Activated CD4-positive, alpha-beta T cell treated with anti-CD3 and anti-CD28 coated beads, Interleukin-2, amount 10 ng/mL, durations not matched to agents 24 days and 14 days (primary cell): ENCODE data around the gene CUZD1. TPM values are rescaled to one million over a fixed set of nuclear protein-coding genes. Genes with fewer than 3 reads are reported as not detected.
"Not testable (repeated sequence)": the region's sequence is repeated elsewhere in the genome, so short reads cannot be mapped to it uniquely, and the experiment has no call there.

ENCODE experiments used
- DNase-seq: peaks from one replicate; pipeline ENCODE4 v3.0.0; 2022
- H3K27ac Mint-ChIP-seq: one replicate; pipeline ENCODE4 v1.8.0; 2022; ENCODE audit warnings: mild to moderate bottlenecking, mixed read lengths
- H3K27me3 Mint-ChIP-seq: one replicate; pipeline ENCODE4 v1.8.0; 2022; ENCODE audit warnings: mixed read lengths
- H3K36me3 Mint-ChIP-seq: one replicate; pipeline ENCODE4 v1.8.0; 2022; ENCODE audit warnings: low read depth, mild to moderate bottlenecking, mixed read lengths
- H3K4me1 Mint-ChIP-seq: one replicate; pipeline ENCODE4 v1.8.0; 2021; ENCODE audit warnings: mixed read lengths
- H3K4me3 Mint-ChIP-seq: one replicate; pipeline ENCODE4 v1.8.0; 2022; ENCODE audit warnings: mild to moderate bottlenecking, moderate library complexity, mixed read lengths
- H3K9me3 Mint-ChIP-seq: one replicate; pipeline ENCODE4 v1.8.0; 2021; ENCODE audit warnings: mixed read lengths
- intact Hi-C: fragments of 100-400 bp; cut with micrococcal nuclease; formaldehyde crosslinking; loops from one replicate; pipeline ENCODE4 v1.15.1; 2023
- total RNA-seq: library from RNA; stranded (reverse); gene quantifications from 2 replicates; pipeline ENCODE4 v1.2.3, GENCODE V29; 2022

CUZD1 gene
- total RNA-seq = 3.1 and 3.7 TPM in 2 replicates

DNA sequence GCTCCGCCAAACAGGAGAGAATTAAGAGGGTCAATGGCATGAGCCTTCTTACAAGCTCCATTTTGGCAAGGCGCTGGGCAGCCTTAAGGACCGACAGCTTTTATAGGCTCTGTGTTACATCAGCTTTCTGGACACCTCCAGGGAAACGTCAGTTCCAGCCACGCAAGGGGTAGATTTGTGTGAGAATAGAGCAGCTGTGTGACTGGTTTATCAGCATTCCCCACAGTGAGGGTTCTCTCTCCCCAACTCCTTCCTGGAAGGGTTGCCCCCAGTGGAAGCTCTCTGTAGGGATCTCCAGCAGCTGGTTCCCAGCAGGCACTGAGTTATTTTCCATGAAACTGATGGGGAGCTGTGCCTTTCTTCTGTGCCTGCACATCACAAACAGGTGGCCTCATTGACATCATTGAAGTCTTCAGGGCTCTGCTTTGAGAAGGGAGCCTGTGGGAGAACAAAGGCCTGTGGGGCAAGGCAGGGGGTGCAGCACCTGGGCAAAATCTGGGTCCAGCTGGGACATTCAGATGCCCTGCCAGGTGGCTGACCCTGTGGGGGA is at the start of gene CUZD1:
CUZD1 (minus strand) TSS at position 75 of the 550 bp plus-strand sequence; CDS start at position 61, 14 bp downstream.
- Mint-ChIP-seq H3K9me3 (peaks cover 3% of the 10 kb centered on the region), H3K27me3 (no peaks in the 10 kb centered on the region), H3K4me1 (peaks cover 3% of the 10 kb centered on the region), H3K36me3 (peaks cover 42% of the 10 kb centered on the region), H3K4me3 (no peak within 1 kb of the TSS), H3K27ac (no peak within 1 kb of the TSS)
- intact Hi-C loops = no loop called here
- no peak for DNase-seq

DNA sequence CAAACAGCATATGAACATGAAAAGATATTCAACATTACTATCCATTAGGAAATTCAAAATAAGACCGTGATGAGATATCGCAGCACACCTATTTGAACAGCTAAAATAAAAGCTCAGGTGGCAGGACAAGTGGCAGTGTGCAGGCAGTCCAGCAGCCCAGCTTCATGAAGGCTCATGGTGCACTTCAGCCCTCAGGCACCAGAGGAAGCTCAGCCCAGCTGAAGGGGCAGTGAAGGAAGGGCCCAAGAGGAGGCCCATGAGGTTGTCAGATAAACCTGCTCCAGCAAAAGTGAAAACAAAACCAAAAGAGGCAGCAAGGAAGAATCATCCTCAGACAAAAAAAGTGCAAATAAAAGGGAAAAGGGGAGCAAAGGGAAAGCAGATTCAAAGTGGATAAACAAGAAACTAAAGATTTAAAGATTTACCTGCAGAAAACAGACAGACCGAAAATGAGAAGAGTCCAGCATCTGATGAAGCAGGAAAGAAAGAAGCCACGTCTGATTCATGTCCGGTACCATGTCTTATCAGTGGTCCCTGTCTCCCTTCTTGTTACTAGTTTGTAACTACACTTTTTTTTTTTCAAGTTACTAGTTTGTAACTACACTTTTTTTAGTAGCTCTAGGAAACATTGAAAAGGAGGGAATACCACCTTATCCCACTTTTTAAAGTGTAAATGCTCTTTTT is 48.7 kb upstream of the CUZD1 start:
- Mint-ChIP-seq H3K36me3 (peaks cover 3% of the 10 kb centered on the region), H3K4me3 (no peak overlapping the region), H3K4me1 (peaks cover 6% of the 10 kb centered on the region), H3K9me3 (no peaks in the 10 kb centered on the region), H3K27me3 (no peaks in the 10 kb centered on the region), H3K27ac (no peak overlapping the region)
- intact Hi-C loops = no loop called here
- DNase-seq = no peak

DNA sequence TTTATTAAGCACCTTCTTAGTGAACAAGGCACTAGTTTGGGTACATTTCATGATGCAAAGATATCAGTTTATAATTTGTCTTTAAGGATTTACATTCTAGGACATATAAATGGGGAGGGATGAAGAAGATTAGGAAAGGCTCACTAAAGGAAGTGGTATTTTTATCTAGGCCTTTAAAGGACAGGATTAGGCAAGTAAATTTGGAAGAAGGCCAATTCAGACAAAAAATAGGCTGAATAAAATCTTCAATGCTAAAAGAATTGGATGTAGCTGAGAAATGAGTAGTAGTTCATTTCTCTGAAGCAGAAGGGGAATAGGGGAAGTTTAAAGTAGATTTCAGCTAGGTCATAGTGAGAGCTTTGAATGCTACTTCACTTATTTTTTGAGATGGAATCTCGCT is 38.5 kb upstream of the CUZD1 start:
- intact Hi-C loops = no loop called here
- no peaks in the 10 kb centered on the region for H3K9me3 Mint-ChIP-seq
- H3K36me3 Mint-ChIP-seq = peaks cover 15% of the 10 kb centered on the region
- no peak overlapping the region for H3K27ac Mint-ChIP-seq
- no peaks in the 10 kb centered on the region for H3K27me3 Mint-ChIP-seq
- peaks cover 16% of the 10 kb centered on the region for H3K4me1 Mint-ChIP-seq
- no peak overlapping the region for H3K4me3 Mint-ChIP-seq
- DNase-seq = no peak

GRCh38 chr10:122882766-122883165 is 37.1 kb upstream of the CUZD1 start:
- intact Hi-C loops = no loop called here

DNA sequence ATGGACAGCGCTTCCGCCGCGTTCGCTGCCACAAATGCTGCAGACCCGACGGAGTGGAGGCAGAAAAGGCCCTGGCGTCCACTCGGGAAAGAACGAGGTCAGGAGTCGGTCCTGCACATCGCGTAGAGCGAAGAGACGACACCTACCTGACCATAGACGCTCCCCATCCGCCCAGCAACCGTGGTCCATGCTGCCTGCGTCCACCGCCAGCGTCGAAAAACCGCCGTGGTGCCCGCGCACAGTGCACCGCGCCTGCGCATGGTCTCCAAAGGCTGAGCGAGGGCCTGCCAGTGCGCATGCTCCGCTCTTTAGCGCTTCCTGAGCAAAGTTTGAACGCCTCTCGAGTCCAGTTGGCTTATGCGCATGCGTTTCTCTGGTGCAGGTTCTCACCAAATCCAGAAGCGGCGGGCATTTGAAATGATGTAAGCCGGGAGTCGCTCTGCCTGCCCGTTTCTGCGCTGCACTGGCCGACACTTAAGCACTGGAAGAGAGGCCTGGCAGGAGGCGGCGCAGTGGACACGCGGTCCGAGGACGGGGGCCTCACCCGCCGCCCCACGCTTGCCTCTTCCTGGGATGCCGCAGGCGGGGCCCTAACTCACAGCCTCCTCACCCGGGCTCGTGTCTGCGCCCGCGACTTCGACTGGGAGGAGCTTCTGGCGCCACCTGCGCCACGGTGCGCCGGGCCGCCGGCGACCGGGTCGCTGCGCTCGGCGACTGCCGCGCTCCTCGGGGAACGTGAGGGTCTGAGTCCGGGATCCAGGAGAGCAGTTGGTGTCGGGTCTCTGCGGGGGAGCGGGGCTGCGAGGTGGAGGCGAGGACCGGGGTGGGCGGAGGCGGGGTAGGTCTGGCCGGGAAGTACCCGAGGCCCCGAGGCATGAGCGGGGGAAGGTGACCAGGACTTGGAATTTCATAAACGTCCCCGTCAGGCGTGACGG is 33.9 kb upstream of the CUZD1 start, which contains the start of gene FAM24B:
FAM24B (minus strand) TSS at position 243 of the 935 bp plus-strand sequence. CDS start 29,066 bp downstream, outside the sequence.
- Mint-ChIP-seq H3K4me3 (peak within 1 kb of the TSS; percentile 98), H3K4me1 (peaks cover 38% of the 10 kb centered on the region), H3K9me3 (peaks cover 6% of the 10 kb centered on the region), H3K27me3 (no peaks in the 10 kb centered on the region), H3K27ac (peak within 1 kb of the TSS; percentile 96), H3K36me3 (peaks cover 46% of the 10 kb centered on the region)
- peak; percentile 98 for DNase-seq
- intact Hi-C loops = loop anchor here (1.0 to 10.0 kb wide), 5 partner anchors 75 to 505 kb away; partner anchors contain the start of genes BUB3, C10orf88, IKZF5 and PLEKHA1

More at GRCh38 chr10:122882766-122883165, 37.1 kb upstream of the CUZD1 start:
- Mint-ChIP-seq H3K36me3 (peaks cover 20% of the 10 kb centered on the region), H3K27me3 (no peaks in the 10 kb centered on the region), H3K4me1 (peaks cover 25% of the 10 kb centered on the region), H3K4me3 (no peak overlapping the region), H3K9me3 (no peaks in the 10 kb centered on the region), H3K27ac (no peak overlapping the region)
- DNase-seq = no peak

DNA sequence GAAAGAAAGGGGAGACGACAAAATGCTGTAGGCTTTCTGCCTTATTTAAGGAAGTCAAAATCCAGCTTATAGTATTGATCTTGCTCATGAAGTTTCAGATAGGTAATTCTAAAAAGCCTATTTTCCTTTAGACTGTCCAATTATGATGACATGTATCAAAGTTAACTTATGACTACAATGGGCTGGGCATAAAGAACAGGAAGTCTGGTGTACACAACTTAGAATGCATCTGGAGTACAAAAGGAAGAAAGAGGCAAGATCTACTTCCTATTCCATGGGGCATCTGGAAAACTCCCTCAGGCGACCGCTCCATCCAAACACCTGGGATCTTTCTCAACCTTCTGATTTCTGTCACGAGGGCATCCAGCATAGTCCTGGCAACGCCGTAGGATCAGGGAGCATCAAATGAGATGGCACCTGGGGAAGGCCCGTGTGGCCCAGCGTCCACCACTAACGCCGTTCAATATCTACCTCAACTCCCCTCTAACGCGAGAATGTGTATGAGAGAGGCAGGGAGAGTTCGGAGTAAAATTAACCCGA is 33.2 kb upstream of the CUZD1 start:
- no peak for DNase-seq
- Mint-ChIP-seq H3K27ac (peak overlapping the region; percentile 96), H3K27me3 (no peaks in the 10 kb centered on the region), H3K9me3 (peaks cover 11% of the 10 kb centered on the region), H3K36me3 (peaks cover 50% of the 10 kb centered on the region), H3K4me3 (peak overlapping the region; percentile 98), H3K4me1 (peaks cover 42% of the 10 kb centered on the region)
- intact Hi-C loops = loop anchor here (1.0 to 10.0 kb wide), 5 partner anchors 75 to 504 kb away; partner anchors contain the start of genes BUB3, C10orf88, IKZF5 and PLEKHA1

DNA sequence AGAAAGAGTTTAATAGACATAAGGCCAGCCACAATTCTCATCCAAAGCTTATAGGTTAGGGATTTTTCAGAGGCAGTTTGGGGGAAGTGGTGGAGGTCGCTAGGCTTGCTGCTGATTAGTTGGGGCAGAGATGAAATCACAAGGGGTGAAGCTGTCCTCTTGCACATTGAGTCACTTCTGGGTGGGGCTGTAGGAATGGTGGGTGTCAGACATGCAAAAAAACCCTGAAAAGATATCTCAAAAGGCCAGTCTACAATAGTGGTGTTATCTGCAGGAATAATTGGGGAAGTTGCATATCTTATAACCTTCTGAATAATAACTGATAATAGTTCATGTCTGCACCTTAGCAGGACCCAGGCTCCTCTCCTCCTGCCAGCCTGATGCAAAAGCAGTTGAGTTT is 31.6 kb upstream of the CUZD1 start:
- intact Hi-C loops = loop anchor here (10.0 kb wide), 1 partner anchor 502 kb away; the partner anchor contains the start of gene PLEKHA1
- DNase-seq = no peak
- Mint-ChIP-seq H3K36me3 (peaks cover 55% of the 10 kb centered on the region), H3K27ac (no peak overlapping the region), H3K4me1 (peaks cover 43% of the 10 kb centered on the region), H3K9me3 (peaks cover 15% of the 10 kb centered on the region), H3K27me3 (no peaks in the 10 kb centered on the region), H3K4me3 (peak overlapping the region; percentile 98)

GRCh38 chr10:122876467-122876855 is 30.8 kb upstream of the CUZD1 start:
- Mint-ChIP-seq H3K4me1 (peaks cover 43% of the 10 kb centered on the region), H3K27me3 (no peaks in the 10 kb centered on the region), H3K36me3 (peaks cover 60% of the 10 kb centered on the region), H3K9me3 (peaks cover 15% of the 10 kb centered on the region), H3K27ac (no peak overlapping the region), H3K4me3 (no peak overlapping the region)
- no peak for DNase-seq
- intact Hi-C loops = loop anchor here (10.0 kb wide), 1 partner anchor 502 kb away; the partner anchor contains the start of gene PLEKHA1

GRCh38 chr10:122875843-122876466 is 30.3 kb upstream of the CUZD1 start:
- Mint-ChIP-seq H3K9me3 (peaks cover 15% of the 10 kb centered on the region), H3K27ac (no peak overlapping the region), H3K4me3 (no peak overlapping the region), H3K36me3 (peaks cover 60% of the 10 kb centered on the region), H3K27me3 (no peaks in the 10 kb centered on the region), H3K4me1 (peaks cover 41% of the 10 kb centered on the region)
- intact Hi-C loops = loop anchor here (10.0 kb wide), 1 partner anchor 501 kb away; the partner anchor contains the start of gene PLEKHA1
- no peak for DNase-seq

- DNase-seq, H3K27me3 Mint-ChIP-seq, H3K4me3 Mint-ChIP-seq, H3K27ac Mint-ChIP-seq: not testable (repeated sequence)
- H3K4me1 Mint-ChIP-seq = peaks cover 15% of the 10 kb centered on the region
- H3K36me3 Mint-ChIP-seq = peaks cover 65% of the 10 kb centered on the region
- peaks cover 15% of the 10 kb centered on the region for H3K9me3 Mint-ChIP-seq
- intact Hi-C loops = loop anchor here (10.0 kb wide), 1 partner anchor 497 kb away; the partner anchor contains the start of gene PLEKHA1
These were observed 26.3 kb upstream of the CUZD1 start for GRCh38 chr10:122871947-122872346.

- H3K4me1 Mint-ChIP-seq, H3K4me3 Mint-ChIP-seq, H3K27ac Mint-ChIP-seq, DNase-seq, intact Hi-C loops, H3K27me3 Mint-ChIP-seq, H3K9me3 Mint-ChIP-seq: not testable (repeated sequence)
- H3K36me3 Mint-ChIP-seq = peaks cover 43% of the 10 kb centered on the region
These were observed 23.1 kb upstream of the CUZD1 start for GRCh38 chr10:122868768-122869167.

DNA sequence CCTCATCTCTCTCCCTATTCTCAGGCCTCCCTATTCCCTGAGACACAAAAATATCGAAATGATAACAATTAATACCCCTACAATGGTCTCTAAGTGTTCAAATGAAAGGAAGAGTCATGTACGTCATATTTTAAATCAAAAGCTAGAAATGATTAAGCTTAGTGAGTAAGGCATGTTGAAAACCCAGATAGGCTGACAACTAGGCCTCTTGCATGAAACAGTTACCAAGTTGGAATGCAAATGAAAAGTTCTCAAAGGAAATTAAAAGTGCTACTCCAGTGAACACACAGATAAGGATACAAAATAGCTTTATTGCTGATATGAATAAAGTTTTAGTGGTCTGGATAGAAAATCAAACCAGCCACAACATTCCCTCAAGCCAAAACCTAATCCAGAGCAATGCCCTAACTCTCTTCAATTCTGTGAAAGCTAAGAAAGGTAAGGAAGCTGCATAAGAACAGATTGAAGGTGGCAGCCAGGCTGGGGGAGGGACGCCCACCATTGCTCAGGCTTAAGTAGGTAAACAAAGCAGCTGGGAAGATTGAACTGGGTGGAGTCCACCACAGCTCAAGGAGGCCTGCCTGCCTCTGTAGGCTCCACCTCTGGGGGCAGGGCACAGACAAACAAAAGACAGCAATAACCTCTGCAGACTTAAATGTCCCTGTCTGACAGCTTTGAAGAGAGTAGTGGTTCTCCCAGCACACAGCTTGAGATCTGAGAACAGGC is 21.3 kb upstream of the CUZD1 start:
- H3K4me3 Mint-ChIP-seq, H3K27ac Mint-ChIP-seq: not testable (repeated sequence)

More for the DNA sequence above, 21.3 kb upstream of the CUZD1 start:
- H3K9me3 Mint-ChIP-seq, DNase-seq, intact Hi-C loops, H3K27me3 Mint-ChIP-seq, H3K4me1 Mint-ChIP-seq: not testable (repeated sequence)
- peaks cover 33% of the 10 kb centered on the region for H3K36me3 Mint-ChIP-seq
